ENCODE data around the gene STK38. TPM values are rescaled to one million over a fixed set of nuclear protein-coding genes. Genes with fewer than 3 reads are reported as not detected.

Gene STK38
- total and polyA plus RNA-seq, 2 of the 8 experiments (the other 6 are each of a cell fraction or from before 2014, with no cell fraction given), result 8.1 to 19.8 TPM

GRCh38 chr6:36506611-36507010, 40.7 kb downstream of the STK38 start (continued):
- TF ChIP-seq RFX5 (IDR thresholded peaks at IDR 0.05; ENCODE audit: borderline replicate concordance, low read depth, low read length) (no peak), FOSL1 (IDR thresholded peaks at IDR 0.05; ENCODE audit: insufficient read depth, low read depth, low read length) (no peak), CHD1 (IDR thresholded peaks at IDR 0.05; ENCODE audit: low read depth, low read length) (no peak), BCL11A (IDR thresholded peaks at IDR 0.05; ENCODE audit: low read depth in 2 of 2, low read length in 2 of 2) (no peak), CHD7 (IDR thresholded peaks at IDR 0.05; ENCODE audit: insufficient replicate concordance, low read length) (no peak), KDM4A (IDR thresholded peaks at IDR 0.05; ENCODE audit: low read depth, low read length, severe bottlenecking) (no peak), SAP30 (IDR thresholded peaks at IDR 0.05; ENCODE audit: insufficient read depth, insufficient replicate concordance, low read length) (no peak)

All from H1 (cell line).